HAP-1 (cell line): ENCODE data around the gene SLC12A2.

Source experiments
- DNase-seq, 2 experiments: peaks; one replicate each; pipeline ENCODE4 v3.0.0-alpha.2; 2016 to 2020; ENCODE audit warnings: low spot score in 2 of 2
- H3K27me3 ChIP-seq: fragments of 250-450 bp; sonication (Bioruptor Pico); 2 replicates; pipeline ENCODE4 v1.5.1; 2020; ENCODE audit warnings: low read depth, mild to moderate bottlenecking, moderate library complexity
- H3K36me3 ChIP-seq: fragments of 250-450 bp; sonication (Bioruptor Pico); replicated peaks from 2 replicates; pipeline ENCODE4 v1.5.1; 2020; ENCODE audit warnings: mild to moderate bottlenecking
- H3K4me1 ChIP-seq: fragments of 250-450 bp; sonication (Bioruptor Pico); 2 replicates; pipeline ENCODE4 v1.5.1; 2020; ENCODE audit warnings: mild to moderate bottlenecking
- H3K4me3 ChIP-seq: fragments of 250-450 bp; sonication (Bioruptor Pico); 2 replicates; pipeline ENCODE4 v1.5.1; 2020; ENCODE audit warnings: mild to moderate bottlenecking, moderate library complexity
- H3K9me3 ChIP-seq: fragments of 250-450 bp; sonication (Bioruptor Pico); 2 replicates; pipeline ENCODE4 v1.5.1; 2020; ENCODE audit warnings: mild to moderate bottlenecking, moderate library complexity
- in situ Hi-C: fragments of 300-500 bp; cut with MboI; formaldehyde crosslinking; loops from 3 replicates; pipeline ENCODE4 v1.14.3; 2020; ENCODE audit warnings: low sequenced_read_pairs, inconsistent platforms, mixed read lengths

SLC12A2 gene

DNA sequence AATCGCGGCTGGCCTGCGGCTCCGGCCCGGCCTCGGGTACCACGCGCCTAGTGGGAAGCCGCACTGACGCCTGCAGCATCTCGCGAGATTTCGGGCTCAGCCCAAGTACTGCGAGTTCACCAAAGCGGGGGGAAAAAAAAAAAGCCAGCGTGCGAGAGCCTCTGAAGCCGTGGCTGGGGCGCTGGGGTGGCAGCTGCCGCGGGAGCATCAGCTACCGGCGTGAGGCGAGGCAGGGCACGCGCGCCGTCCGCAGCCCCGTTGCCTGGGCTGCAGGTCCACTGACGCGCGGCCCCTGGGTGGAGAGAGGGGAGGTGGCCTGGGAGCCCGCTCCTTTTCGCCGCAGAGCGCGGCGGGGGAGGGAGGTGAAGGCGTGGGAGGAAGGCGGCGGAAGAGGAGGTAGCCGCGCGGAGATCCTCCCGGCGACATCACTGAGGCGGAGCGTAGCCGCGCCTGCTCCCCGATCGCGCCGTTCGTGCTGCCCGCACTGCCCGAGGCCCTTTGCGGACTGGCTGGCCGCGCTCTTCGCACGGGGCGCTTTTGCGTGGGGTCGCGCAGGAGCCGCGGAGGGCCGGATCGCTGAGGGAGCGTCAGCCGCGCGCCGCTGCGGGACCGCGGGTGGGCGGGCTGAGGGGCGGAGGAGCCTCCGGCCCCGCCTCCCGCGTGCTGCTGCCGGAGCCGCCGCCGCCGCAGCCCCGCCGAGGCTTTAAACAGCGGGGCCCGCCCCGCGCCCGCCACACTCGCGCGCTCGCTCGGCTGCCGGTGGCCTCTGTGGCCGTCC is at the start of gene SLC12A2:
Gene SLC12A2, plus strand, starts transcription at position 734 of the 778 bp plus-strand sequence. CDS start 189 bp downstream, outside the sequence.
- H3K4me1 ChIP-seq: peaks cover 25% of the 10 kb centered on the region
- H3K27me3 ChIP-seq: no peaks in the 10 kb centered on the region
- in situ Hi-C loops: no loop called here
- no peaks in the 10 kb centered on the region for H3K9me3 ChIP-seq
- peak within 1 kb of the TSS; percentile 79 for H3K4me3 ChIP-seq
- peak; percentile 64 to 92 for DNase-seq
- no peaks in the 10 kb centered on the region for H3K36me3 ChIP-seq

DNA sequence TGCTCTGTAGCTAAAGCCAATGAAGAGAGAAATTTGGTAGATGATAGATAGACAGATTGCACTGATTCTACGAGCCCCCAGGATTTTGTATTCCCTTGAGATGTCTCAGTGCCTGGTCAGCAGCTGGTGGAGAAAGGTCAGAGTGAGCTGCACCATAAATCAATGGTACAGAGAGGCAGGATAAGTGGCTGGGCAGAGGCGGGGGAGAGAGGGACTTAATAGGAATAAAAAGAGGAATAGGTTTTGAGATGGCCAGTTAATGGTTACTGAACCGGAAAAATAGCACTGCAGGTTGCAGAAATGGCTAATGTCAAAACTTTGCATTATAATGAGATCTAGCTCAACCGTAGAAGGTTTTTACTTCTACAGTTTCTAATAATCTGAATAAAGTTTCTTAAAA is 47.9 kb upstream of the SLC12A2 start:
- Histone ChIP-seq H3K4me3 (no peak overlapping the region), H3K36me3 (no peaks in the 10 kb centered on the region), H3K27me3 (no peaks in the 10 kb centered on the region), H3K4me1 (no peaks in the 10 kb centered on the region; the same call in 1 of the 2 replicates), H3K9me3 (no peaks in the 10 kb centered on the region; the same call in 1 of the 2 replicates)
- DNase-seq: peak; percentile 9 to 29
- in situ Hi-C loops: no loop called here

DNA sequence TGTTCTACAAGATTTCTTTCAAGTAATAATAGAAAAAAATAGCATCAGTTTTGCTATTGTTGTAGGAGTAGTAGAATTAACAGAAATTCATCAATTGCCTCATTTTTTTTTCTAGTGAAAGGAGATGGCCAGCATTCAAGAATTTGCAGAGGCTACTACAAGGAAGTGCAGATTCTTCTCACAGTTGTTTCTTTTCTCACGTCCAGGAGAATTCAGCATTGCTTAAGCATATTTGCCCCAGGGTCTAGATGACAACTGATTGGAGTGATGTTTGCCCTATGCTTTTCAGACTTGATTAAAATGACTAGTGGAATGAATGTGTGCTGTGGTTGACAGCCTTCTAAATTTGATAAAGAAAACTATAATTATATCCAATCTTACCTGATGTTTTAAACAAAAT is 46.6 kb upstream of the SLC12A2 start:
- Histone ChIP-seq H3K4me1 (no peaks in the 10 kb centered on the region; the same call in 1 of the 2 replicates), H3K9me3 (no peaks in the 10 kb centered on the region; the same call in 1 of the 2 replicates), H3K36me3 (no peaks in the 10 kb centered on the region), H3K4me3 (no peak overlapping the region), H3K27me3 (no peaks in the 10 kb centered on the region)
- DNase-seq: no peak
- in situ Hi-C loops: no loop called here

DNA sequence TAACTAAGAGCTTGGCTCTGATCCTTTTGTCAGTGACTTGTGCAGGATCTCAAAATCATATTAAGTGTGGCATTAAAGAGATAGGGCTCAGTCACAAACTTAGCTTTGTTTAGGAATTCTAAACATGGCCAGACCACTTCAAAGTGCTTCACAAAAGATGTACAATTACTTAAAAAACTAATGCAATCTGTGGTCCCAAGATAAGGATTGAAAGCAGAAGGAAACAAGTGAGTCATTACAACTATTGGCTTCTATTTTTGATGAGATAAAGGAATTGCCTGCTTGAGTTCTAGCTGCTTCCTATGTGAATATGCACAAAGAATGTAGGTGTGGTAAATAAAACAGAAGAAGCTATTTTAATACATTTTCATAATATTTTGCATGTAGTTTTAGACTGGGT is 44.9 kb upstream of the SLC12A2 start:
- in situ Hi-C loops: no loop called here
- peak in 1 of 2 experiments; percentile 1 for DNase-seq

DNA sequence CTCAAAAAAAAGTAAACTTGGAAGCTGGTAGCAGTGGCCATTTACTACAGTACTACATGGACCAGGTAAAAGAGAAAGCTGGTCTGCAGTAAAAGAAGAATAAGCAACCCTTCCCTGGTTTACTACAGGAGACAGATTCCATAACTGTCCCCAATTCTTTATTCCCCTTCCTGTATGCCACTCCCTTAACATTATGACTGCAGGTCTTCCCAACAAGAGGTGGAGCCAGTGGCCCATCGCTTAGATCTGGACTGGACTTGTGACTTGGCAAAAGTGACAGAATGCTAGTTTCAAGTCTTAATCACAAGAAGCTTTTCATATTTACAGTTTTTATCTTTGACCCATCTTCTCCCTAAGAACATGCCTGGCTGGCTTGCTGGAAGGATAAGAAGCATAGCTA is 42.6 kb upstream of the SLC12A2 start:
- no peaks in the 10 kb centered on the region; the same call in 1 of the 2 replicates for H3K9me3 ChIP-seq
- H3K4me1 ChIP-seq: no peaks in the 10 kb centered on the region
- no peaks in the 10 kb centered on the region for H3K36me3 ChIP-seq
- peak in 1 of 2 experiments; percentile 2 for DNase-seq
- in situ Hi-C loops: no loop called here
- no peak overlapping the region for H3K4me3 ChIP-seq
- H3K27me3 ChIP-seq: no peaks in the 10 kb centered on the region

More for the DNA sequence above, 44.9 kb upstream of the SLC12A2 start:
- no peaks in the 10 kb centered on the region for H3K27me3 ChIP-seq
- no peaks in the 10 kb centered on the region for H3K36me3 ChIP-seq
- H3K4me3 ChIP-seq: no peak overlapping the region
- no peaks in the 10 kb centered on the region; the same call in 1 of the 2 replicates for H3K4me1 ChIP-seq
- H3K9me3 ChIP-seq: no peaks in the 10 kb centered on the region; the same call in 1 of the 2 replicates

DNA sequence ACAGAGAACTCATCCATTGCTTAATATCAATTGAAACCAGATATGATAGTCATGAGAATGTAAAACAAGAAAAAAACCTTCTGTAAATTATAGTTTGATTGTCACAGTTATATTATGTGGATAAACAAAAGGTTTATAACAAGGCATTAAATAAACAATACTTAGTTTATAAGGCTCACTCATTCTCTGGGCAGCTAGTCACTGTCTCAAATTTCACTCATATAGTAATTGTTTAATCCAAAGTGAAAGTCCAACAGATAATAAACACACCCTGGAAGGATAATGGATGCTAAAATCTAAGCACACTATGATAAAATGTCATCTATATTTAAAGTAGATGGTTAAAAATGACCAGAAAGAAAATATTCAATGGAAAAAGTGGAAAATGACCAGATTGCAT is 30.8 kb upstream of the SLC12A2 start:
- Histone ChIP-seq H3K36me3 (no peaks in the 10 kb centered on the region), H3K4me3 (no peak overlapping the region), H3K4me1 (no peaks in the 10 kb centered on the region), H3K27me3 (no peaks in the 10 kb centered on the region), H3K9me3 (no peaks in the 10 kb centered on the region)
- DNase-seq: no peak
- in situ Hi-C loops: no loop called here

DNA sequence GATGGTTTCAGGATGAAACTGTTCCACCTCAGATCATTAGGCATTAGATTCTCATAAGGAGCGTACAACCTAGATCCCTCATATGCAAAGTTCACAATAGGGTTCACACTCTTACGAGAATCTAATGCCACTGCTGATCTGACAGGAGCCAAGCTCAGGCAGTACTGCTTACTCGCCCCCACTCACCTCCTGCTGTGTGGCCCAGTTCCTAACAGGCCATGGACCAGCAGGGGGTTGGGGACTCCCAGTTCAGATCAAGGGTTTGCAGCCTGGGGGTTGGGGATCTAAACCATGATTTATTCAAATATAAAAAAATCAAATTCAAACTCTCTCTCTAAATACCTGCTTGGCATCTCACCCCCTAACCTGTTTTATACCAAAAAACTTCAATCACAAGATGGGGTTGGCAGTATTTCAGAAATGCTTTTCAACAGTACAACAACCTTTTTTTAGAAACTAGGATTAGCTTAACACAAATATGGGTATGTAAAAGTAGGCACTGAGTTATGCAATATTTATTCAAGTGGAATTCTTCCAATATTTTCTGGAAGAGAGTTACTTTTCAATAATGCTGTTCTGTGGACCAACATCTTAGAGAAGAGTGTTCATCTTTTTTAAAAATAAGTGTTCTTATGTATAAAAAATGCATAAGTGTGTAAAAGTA is 30.1 kb upstream of the SLC12A2 start:
- in situ Hi-C loops: no loop called here
- H3K36me3 ChIP-seq: no peaks in the 10 kb centered on the region

DNA sequence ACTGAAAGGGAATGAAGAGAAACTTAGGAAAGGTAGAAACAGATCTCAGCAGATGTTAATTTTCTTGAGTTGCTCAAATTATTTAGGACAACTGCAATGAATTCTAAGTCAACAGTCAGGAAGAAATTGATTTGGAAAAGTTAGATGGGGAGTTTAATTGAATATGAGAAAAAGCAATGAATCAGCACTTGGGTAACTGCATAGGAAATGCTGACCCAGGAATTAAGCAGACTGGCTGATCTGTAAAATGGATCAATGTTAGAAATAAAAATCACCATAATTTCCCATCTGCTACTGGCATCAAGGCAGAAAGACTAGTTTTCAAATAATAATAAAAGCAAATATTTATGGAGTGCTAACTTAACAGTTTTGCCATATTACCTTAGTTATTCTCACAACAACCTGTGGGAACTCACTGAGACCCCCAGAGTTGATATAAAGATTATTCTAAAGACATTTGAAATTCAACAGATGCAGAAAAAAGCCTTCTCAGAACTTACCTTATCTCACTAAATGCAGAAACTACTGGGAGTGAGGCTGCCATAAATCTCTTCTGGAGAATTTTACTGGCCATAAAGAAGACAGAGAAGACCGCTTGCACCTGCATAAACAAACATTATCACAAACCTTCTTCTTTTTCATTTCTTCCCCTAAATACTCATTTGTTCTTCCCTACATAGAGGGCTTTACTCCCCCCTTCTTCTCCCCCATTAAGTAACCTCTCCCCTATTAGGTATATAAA is 22.8 kb upstream of the SLC12A2 start:
- no peak for DNase-seq
- Histone ChIP-seq H3K27me3 (no peaks in the 10 kb centered on the region), H3K4me1 (no peaks in the 10 kb centered on the region), H3K9me3 (no peaks in the 10 kb centered on the region), H3K36me3 (no peaks in the 10 kb centered on the region), H3K4me3 (no peak overlapping the region)
- in situ Hi-C loops: no loop called here

More for the DNA sequence above, 30.1 kb upstream of the SLC12A2 start:
- Histone ChIP-seq H3K27me3 (no peaks in the 10 kb centered on the region), H3K9me3 (no peaks in the 10 kb centered on the region), H3K4me1 (no peaks in the 10 kb centered on the region), H3K4me3 (no peak overlapping the region)
- DNase-seq: no peak

DNA sequence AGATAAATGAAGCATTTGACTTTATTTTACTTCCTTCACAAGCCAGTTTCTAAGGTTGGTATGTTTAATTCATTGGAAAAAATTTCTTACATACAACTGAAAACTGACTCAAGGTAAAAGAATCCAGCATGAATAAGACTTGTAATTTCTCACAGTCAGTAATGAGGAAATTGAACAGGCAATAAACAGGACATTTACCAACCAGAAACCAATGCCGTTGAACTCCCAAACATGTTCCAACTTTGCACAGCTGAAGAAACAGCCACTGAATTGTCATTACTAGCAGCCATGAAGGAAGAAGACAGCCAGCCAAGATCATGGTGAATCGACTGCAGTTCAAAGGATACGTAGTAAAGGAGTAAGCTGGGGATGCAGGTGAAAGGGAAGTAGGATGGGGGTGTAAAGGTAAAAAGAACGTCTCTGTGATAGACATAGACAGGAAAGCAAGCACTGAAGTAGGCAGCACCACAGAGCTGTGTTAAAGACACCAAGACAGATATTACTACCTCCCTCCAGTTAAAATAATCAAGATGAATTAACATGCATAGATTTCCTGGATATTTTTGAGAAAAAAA is 21.3 kb upstream of the SLC12A2 start:
- in situ Hi-C loops: no loop called here
- no peaks in the 10 kb centered on the region for H3K9me3 ChIP-seq
- no peaks in the 10 kb centered on the region for H3K36me3 ChIP-seq
- no peak for DNase-seq
- no peak overlapping the region for H3K4me3 ChIP-seq
- no peaks in the 10 kb centered on the region for H3K4me1 ChIP-seq
- no peaks in the 10 kb centered on the region for H3K27me3 ChIP-seq

DNA sequence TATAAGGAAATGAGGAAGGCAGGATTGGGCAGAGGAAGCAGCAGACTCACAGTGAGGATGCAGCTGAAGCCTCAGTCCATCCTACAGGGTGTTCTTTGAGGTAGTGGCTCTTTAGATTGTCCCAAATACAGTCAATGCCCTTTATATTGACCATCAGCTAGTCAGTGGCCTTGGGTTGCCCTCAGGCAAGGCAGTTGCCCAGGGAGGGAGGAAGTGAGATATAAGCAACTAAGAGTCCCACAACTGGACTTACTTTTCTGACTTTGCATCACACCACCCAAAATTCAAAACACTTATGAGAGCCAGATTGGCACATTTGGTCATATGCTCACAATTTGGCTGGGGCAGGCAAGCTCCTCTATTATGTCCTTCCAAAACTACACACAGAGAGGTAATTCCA is 9.4 kb upstream of the SLC12A2 start:
- in situ Hi-C loops: no loop called here
- DNase-seq: no peak
- Histone ChIP-seq H3K4me1 (peaks cover 7% of the 10 kb centered on the region), H3K27me3 (no peaks in the 10 kb centered on the region), H3K4me3 (no peak overlapping the region), H3K36me3 (no peaks in the 10 kb centered on the region), H3K9me3 (no peaks in the 10 kb centered on the region)

DNA sequence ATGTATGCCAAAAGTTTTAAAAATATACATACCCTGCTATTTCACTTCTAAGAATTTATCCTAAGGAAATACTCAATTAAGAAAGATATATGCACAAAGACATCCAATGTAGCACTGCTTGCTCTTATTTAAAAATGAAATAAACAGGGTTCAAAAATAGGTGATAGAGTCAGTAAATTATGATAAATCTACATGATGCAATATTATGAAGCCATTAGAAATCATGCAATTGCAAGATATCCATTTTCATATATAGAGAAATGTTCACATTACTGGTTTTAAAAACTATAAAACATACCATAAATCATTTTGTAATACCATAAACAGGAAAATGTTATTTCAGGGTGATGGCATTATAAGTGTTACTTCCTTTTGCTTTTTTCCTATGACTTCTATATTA is 8.6 kb upstream of the SLC12A2 start:
- no peak for DNase-seq
- H3K4me1 ChIP-seq: peaks cover 7% of the 10 kb centered on the region
- H3K36me3 ChIP-seq: no peaks in the 10 kb centered on the region
- no peak overlapping the region for H3K4me3 ChIP-seq
- no peaks in the 10 kb centered on the region for H3K27me3 ChIP-seq
- no peaks in the 10 kb centered on the region for H3K9me3 ChIP-seq
- in situ Hi-C loops: no loop called here

DNA sequence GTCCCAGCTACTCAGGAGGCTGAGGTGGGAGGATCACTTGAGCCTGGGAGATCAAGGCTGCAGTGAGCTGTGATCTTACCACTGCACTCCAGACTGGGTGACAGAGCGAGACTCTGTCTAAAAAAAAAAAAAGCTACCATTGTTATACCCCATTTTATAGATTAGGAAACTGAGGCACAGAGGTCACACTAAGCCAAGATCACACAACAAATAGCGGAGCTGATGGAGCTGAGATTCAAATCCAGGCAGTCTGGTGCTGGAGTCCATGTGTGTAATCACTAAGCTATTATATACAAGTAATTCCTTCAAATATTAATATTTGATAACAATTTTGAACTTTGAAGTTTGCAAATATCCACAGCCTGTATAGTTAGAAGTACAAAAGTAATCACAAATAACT is 6.0 kb upstream of the SLC12A2 start:
- Histone ChIP-seq H3K27me3 (no peaks in the 10 kb centered on the region), H3K4me1 (peaks cover 11% of the 10 kb centered on the region), H3K9me3 (no peaks in the 10 kb centered on the region), H3K36me3 (no peaks in the 10 kb centered on the region), H3K4me3 (no peak overlapping the region)
- DNase-seq: no peak
- in situ Hi-C loops: no loop called here

DNA sequence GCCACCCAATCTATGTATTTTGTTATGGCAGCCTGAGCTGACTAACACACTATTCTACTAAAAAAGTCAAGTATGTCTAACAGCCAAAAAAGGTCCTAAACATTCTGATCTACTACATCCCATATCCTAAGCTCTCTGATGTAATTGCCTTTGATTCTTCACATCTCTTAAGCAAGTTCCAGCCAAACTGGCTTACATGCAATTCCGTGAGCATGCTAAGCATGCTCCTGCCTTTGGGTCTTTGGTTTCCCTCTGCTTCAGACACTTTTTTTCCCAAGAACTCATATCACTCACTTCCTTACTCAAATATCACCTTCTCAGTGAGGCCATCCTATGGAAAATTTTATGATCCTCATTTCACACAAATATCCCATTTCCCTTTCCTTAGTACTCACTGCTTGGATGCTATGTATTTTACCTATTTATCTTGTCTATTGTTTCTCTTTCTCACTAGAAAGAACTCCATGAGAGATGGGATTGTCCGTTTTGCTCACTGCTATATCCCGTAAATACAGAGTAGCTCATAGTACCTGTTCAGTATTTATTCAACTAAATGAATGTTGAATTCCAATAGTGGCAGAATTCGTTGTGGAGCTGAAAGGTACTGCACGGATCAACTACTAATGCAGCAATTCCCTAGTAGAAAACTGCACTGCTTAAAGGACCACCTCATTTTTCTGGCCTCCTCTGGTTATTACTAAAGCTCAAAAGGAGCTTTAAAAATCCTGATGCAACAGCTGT is 2.3 kb upstream of the SLC12A2 start:
- Histone ChIP-seq H3K4me1 (peaks cover 21% of the 10 kb centered on the region), H3K9me3 (no peaks in the 10 kb centered on the region), H3K4me3 (no peak overlapping the region), H3K27me3 (no peaks in the 10 kb centered on the region), H3K36me3 (no peaks in the 10 kb centered on the region)
- in situ Hi-C loops: no loop called here
- DNase-seq: no peak
